Measurements from ENCODE around the gene NMD3. TPM values are rescaled to one million over a fixed set of nuclear protein-coding genes. Genes with fewer than 3 reads are reported as not detected.

Gene NMD3
- total RNA-seq, 1 donor from 2014 or later = 41.4 TPM

- H3K27me3 ChIP-seq = no peaks in the 10 kb centered on the region
- Mint-ChIP-seq H3K4me3 (no peak overlapping the region), H3K36me3 (peaks cover 27% of the 10 kb centered on the region), H3K27ac (no peak overlapping the region), H3K4me1 (no peaks in the 10 kb centered on the region), H3K9me3 (no peaks in the 10 kb centered on the region), H3K27me3 (ENCODE audit: insufficient read depth, low read depth) (no peaks in the 10 kb centered on the region)
- no peaks in the 10 kb centered on the region for H3F3A ChIP-seq (ENCODE audit: low read depth)
- H3K4me1 ChIP-seq = no peaks in the 10 kb centered on the region
- TF ChIP-seq EZH2phosphoT487 (IDR thresholded peaks at IDR 0.05) = no peak
- TF ChIP-seq, protein P1, sequence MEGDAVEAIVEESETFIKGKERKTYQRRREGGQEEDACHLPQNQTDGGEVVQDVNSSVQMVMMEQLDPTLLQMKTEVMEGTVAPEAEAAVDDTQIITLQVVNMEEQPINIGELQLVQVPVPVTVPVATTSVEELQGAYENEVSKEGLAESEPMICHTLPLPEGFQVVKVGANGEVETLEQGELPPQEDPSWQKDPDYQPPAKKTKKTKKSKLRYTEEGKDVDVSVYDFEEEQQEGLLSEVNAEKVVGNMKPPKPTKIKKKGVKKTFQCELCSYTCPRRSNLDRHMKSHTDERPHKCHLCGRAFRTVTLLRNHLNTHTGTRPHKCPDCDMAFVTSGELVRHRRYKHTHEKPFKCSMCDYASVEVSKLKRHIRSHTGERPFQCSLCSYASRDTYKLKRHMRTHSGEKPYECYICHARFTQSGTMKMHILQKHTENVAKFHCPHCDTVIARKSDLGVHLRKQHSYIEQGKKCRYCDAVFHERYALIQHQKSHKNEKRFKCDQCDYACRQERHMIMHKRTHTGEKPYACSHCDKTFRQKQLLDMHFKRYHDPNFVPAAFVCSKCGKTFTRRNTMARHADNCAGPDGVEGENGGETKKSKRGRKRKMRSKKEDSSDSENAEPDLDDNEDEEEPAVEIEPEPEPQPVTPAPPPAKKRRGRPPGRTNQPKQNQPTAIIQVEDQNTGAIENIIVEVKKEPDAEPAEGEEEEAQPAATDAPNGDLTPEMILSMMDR (IDR thresholded peaks at IDR 0.05) = no peak
- TF ChIP-seq EZH2 (IDR thresholded peaks at IDR 0.05) = no peak
- H3K27ac ChIP-seq = no peak overlapping the region
- H3K9me3 ChIP-seq (ENCODE audit: low read depth) = no peaks in the 10 kb centered on the region
- no peak overlapping the region for H3K9ac ChIP-seq
- no peak overlapping the region for H2AFZ ChIP-seq (replicated peaks)
- peaks cover 31% of the 10 kb centered on the region for H3K36me3 ChIP-seq
- H4K20me1 ChIP-seq (ENCODE audit: low read depth) = no peaks in the 10 kb centered on the region
- no peak overlapping the region for H3K4me3 ChIP-seq
- H3K4me2 ChIP-seq = no peak overlapping the region
- H3K79me2 ChIP-seq (ENCODE audit: low read depth) = no peaks in the 10 kb centered on the region
- no peak for DNase-seq (ENCODE audit: low spot score)
Observed at GRCh38 chr3:161250116-161250515, 29.0 kb downstream of the NMD3 start.

- Mint-ChIP-seq H3K27me3 (ENCODE audit: insufficient read depth, low read depth) (no peaks in the 10 kb centered on the region), H3K27ac (no peak overlapping the region), H3K36me3 (peaks cover 33% of the 10 kb centered on the region), H3K4me1 (no peaks in the 10 kb centered on the region), H3K4me3 (no peak overlapping the region), H3K9me3 (no peaks in the 10 kb centered on the region)
- no peaks in the 10 kb centered on the region for H3F3A ChIP-seq (ENCODE audit: low read depth)
- no peaks in the 10 kb centered on the region for H3K9me3 ChIP-seq (ENCODE audit: low read depth)
- H3K36me3 ChIP-seq = peaks cover 31% of the 10 kb centered on the region
- DNase-seq (ENCODE audit: low spot score) = no peak
- no peaks in the 10 kb centered on the region for H3K79me2 ChIP-seq (ENCODE audit: low read depth)
- H3K4me1 ChIP-seq = no peaks in the 10 kb centered on the region
- no peak overlapping the region for H3K9ac ChIP-seq
- H3K4me3 ChIP-seq = no peak overlapping the region
- H4K20me1 ChIP-seq (ENCODE audit: low read depth) = no peaks in the 10 kb centered on the region
- no peak overlapping the region for H3K27ac ChIP-seq
- H3K27me3 ChIP-seq = no peaks in the 10 kb centered on the region
- TF ChIP-seq, protein P1 (IDR thresholded peaks at IDR 0.05) = no peak
- TF ChIP-seq EZH2phosphoT487 (IDR thresholded peaks at IDR 0.05) (no peak), EZH2 (IDR thresholded peaks at IDR 0.05) (no peak)
- H2AFZ ChIP-seq (replicated peaks) = no peak overlapping the region
- no peak overlapping the region for H3K4me2 ChIP-seq
Observed at GRCh38 chr3:161251716-161252115, 30.6 kb downstream of the NMD3 start.

DNA sequence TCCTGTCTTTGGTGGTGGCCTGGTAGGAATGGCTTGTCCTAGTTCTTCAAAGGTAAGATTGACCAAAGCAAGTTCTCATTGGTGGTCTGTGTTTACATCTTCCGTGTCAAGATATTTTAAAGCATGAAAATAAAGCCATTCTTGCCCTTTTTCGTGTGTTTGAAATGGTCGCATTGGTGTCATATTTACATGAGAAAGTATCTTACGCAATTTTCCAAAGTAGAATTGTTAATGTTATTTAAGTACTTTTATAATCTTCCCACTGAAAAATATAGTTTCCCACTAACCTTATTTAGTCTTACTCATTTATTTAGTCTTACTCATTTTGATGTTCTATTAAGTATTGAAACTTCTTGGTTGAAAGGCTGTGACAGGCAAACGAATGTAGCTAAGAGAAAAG is 31.0 kb downstream of the NMD3 start:
- Histone ChIP-seq H3K27ac (no peak overlapping the region), H3F3A (ENCODE audit: low read depth) (no peaks in the 10 kb centered on the region), H3K9ac (no peak overlapping the region), H3K36me3 (peaks cover 27% of the 10 kb centered on the region), H3K27me3 (no peaks in the 10 kb centered on the region), H2AFZ (replicated peaks) (no peak overlapping the region), H3K4me1 (no peaks in the 10 kb centered on the region), H3K4me2 (no peak overlapping the region), H3K9me3 (ENCODE audit: low read depth) (no peaks in the 10 kb centered on the region), H3K4me3 (no peak overlapping the region), H3K79me2 (ENCODE audit: low read depth) (no peaks in the 10 kb centered on the region), H4K20me1 (ENCODE audit: low read depth) (no peaks in the 10 kb centered on the region)
- peaks cover 34% of the 10 kb centered on the region for H3K36me3 Mint-ChIP-seq
- H3K9me3 Mint-ChIP-seq = no peaks in the 10 kb centered on the region
- TF ChIP-seq EZH2phosphoT487 (IDR thresholded peaks at IDR 0.05) = no peak
- TF ChIP-seq, protein P1 (IDR thresholded peaks at IDR 0.05) = no peak
- no peak for TF ChIP-seq EZH2 (IDR thresholded peaks at IDR 0.05)
- H3K4me3 Mint-ChIP-seq = no peak overlapping the region
- no peaks in the 10 kb centered on the region for H3K27me3 Mint-ChIP-seq (ENCODE audit: insufficient read depth, low read depth)
- no peak for DNase-seq (ENCODE audit: low spot score)
- no peak overlapping the region for H3K27ac Mint-ChIP-seq
- no peaks in the 10 kb centered on the region for H3K4me1 Mint-ChIP-seq

Measured in neural progenitor cell (in vitro differentiated cells).